SU-DHL-6 (cell line): Measurements from ENCODE around the gene ZBTB3.
"Not testable (repeated sequence)": the region's sequence is repeated elsewhere in the genome, so short reads cannot be mapped to it uniquely, and the experiment has no call there.

Source experiments
- H2AFZ ChIP-seq: fragments of 200-600 bp; sonication (generic); 2 replicates; pipeline ENCODE4 v1.6.1; 2014; ENCODE audit warnings: low read depth, mild to moderate bottlenecking, moderate library complexity, mixed read lengths, antibody characterized with exemption, low read length; ENCODE audit not compliant: severe bottlenecking
- H3F3A ChIP-seq: fragments of 200-600 bp; shearing (Covaris generic); 2 replicates; pipeline ENCODE4 v1.6.0; 2016; ENCODE audit warnings: antibody characterized with exemption, mild to moderate bottlenecking; ENCODE audit not compliant: insufficient read depth
- H3K27ac ChIP-seq: fragments of 200-600 bp; sonication (generic); 2 replicates; pipeline ENCODE4 v1.5.1; 2016; ENCODE audit warnings: low read depth, mild to moderate bottlenecking, low read length, moderate library complexity, mixed read lengths
- H3K27me3 ChIP-seq: fragments of 200-600 bp; sonication (generic), shearing (Covaris generic); 2 replicates; pipeline ENCODE4 v1.6.0; 2014; ENCODE audit warnings: mild to moderate bottlenecking, low read length
- H3K36me3 ChIP-seq: fragments of 200-600 bp; sonication (generic); 2 replicates; pipeline ENCODE4 v1.6.1; 2014; ENCODE audit warnings: mild to moderate bottlenecking, low read length, mixed read lengths
- H3K4me2 ChIP-seq: fragments of 300-600, 200-600 bp; shearing (Covaris generic), sonication (generic); 2 replicates; pipeline ENCODE4 v1.6.0; 2014; ENCODE audit warnings: low read length, low read depth, mild to moderate bottlenecking; ENCODE audit not compliant: poor library complexity, severe bottlenecking
- H3K4me3 ChIP-seq: fragments of 200-600 bp; sonication (generic); 2 replicates; pipeline ENCODE4 v1.5.1; 2014; ENCODE audit warnings: antibody characterized with exemption, low read length, mild to moderate bottlenecking, mixed read lengths; ENCODE audit not compliant: insufficient read depth, poor library complexity, severe bottlenecking
- H3K79me2 ChIP-seq: fragments of 200-600 bp; sonication (generic); 2 replicates; pipeline ENCODE4 v1.6.1; 2014; ENCODE audit warnings: mild to moderate bottlenecking, low read length, moderate library complexity; ENCODE audit not compliant: insufficient read depth
- H3K9ac ChIP-seq: fragments of 200-600 bp; sonication (generic); 2 replicates; pipeline ENCODE4 v1.7.0; 2014; ENCODE audit warnings: mild to moderate bottlenecking, low read length
- H3K9me2 ChIP-seq: fragments of 200-600 bp; sonication (generic); replicated peaks from 2 replicates; pipeline ENCODE4 v1.6.1; 2014; ENCODE audit warnings: low read length; ENCODE audit not compliant: insufficient read depth
- H3K9me3 ChIP-seq: fragments of 200-600 bp; sonication (generic); 2 replicates; pipeline ENCODE4 v1.6.1; 2014; ENCODE audit warnings: low read length, mixed read lengths; ENCODE audit not compliant: insufficient read depth
- H4K20me1 ChIP-seq: fragments of 200-600 bp; sonication (generic); 2 replicates; pipeline ENCODE4 v1.6.1; 2014; ENCODE audit warnings: low read depth, mild to moderate bottlenecking, antibody characterized with exemption, low read length, moderate library complexity, mixed read lengths
- CTCF ChIP-seq: fragments of 200-600 bp; sonication (generic); IDR thresholded peaks from one replicate; pipeline ENCODE4 v1.5.1; 2017; ENCODE audit warnings: antibody characterized with exemption, mild to moderate bottlenecking, low read length, moderate library complexity; ENCODE audit not compliant: insufficient read depth, poor library complexity, severe bottlenecking
- EZH2phosphoT487 ChIP-seq: fragments of 200-600 bp; sonication (generic), shearing (Covaris generic); conservative IDR thresholded peaks from 2 replicates; pipeline ENCODE4 v1.6.1; 2018; ENCODE audit warnings: mild to moderate bottlenecking, antibody characterized with exemption, low read length, moderate library complexity, mixed read lengths

ZBTB3 gene

GRCh38 chr11:62752177-62752785, 1.7 kb downstream of the ZBTB3 start:
- H3K9me3 ChIP-seq = no peaks in the 10 kb centered on the region
- no peaks in the 10 kb centered on the region for H3K27me3 ChIP-seq
- H3K4me2 ChIP-seq = no peak overlapping the region
- no peaks in the 10 kb centered on the region for H3K9me2 ChIP-seq
- H3K27ac ChIP-seq = no peak overlapping the region
- no peak overlapping the region for H3K9ac ChIP-seq
- no peak for TF ChIP-seq CTCF
- no peak for TF ChIP-seq EZH2phosphoT487
- H3K36me3 ChIP-seq = no peaks in the 10 kb centered on the region
- H3K4me3 ChIP-seq = no peak overlapping the region
- H3F3A ChIP-seq = peaks cover 16% of the 10 kb centered on the region
- no peaks in the 10 kb centered on the region for H4K20me1 ChIP-seq
- H3K79me2 ChIP-seq = peaks cover 17% of the 10 kb centered on the region
- H2AFZ ChIP-seq = no peak overlapping the region

- H3K36me3 ChIP-seq, H3K27me3 ChIP-seq, H3K4me3 ChIP-seq, H3K9ac ChIP-seq, H3K9me2 ChIP-seq, H3K9me3 ChIP-seq, H3K27ac ChIP-seq, H4K20me1 ChIP-seq, H2AFZ ChIP-seq, H3K4me2 ChIP-seq: not testable (repeated sequence)
- peaks cover 11% of the 10 kb centered on the region for H3F3A ChIP-seq
- peaks cover 17% of the 10 kb centered on the region for H3K79me2 ChIP-seq
These were observed 4.0 kb downstream of the ZBTB3 start for GRCh38 chr11:62749931-62750330.

GRCh38 chr11:62747475-62748160, 6.3 kb downstream of the ZBTB3 start:
- no peak overlapping the region for H3K9ac ChIP-seq
- no peak for TF ChIP-seq CTCF
- no peak for TF ChIP-seq EZH2phosphoT487
- H3K27ac ChIP-seq = no peak overlapping the region
- no peaks in the 10 kb centered on the region for H3K36me3 ChIP-seq
- H3F3A ChIP-seq = peaks cover 11% of the 10 kb centered on the region
- no peak overlapping the region for H2AFZ ChIP-seq
- H3K9me3 ChIP-seq = no peaks in the 10 kb centered on the region
- peaks cover 9% of the 10 kb centered on the region for H3K79me2 ChIP-seq
- H3K4me2 ChIP-seq = no peak overlapping the region
- H3K4me3 ChIP-seq = no peak overlapping the region
- H4K20me1 ChIP-seq = no peaks in the 10 kb centered on the region
- no peaks in the 10 kb centered on the region for H3K27me3 ChIP-seq
- H3K9me2 ChIP-seq = no peaks in the 10 kb centered on the region

- Histone ChIP-seq H3K27me3 (no peaks in the 10 kb centered on the region), H3K79me2 (0 out of 2 replicates have a peak, but pooled peaks cover 5% of the 10 kb centered on the region), H3F3A (peaks cover 3% of the 10 kb centered on the region; the same call in 1 of the 2 replicates), H3K27ac (no peak overlapping the region), H2AFZ (no peak overlapping the region), H3K4me2 (no peak overlapping the region), H3K4me3 (no peak overlapping the region), H3K9ac (no peak overlapping the region), H3K9me2 (no peaks in the 10 kb centered on the region), H4K20me1 (no peaks in the 10 kb centered on the region), H3K9me3 (no peaks in the 10 kb centered on the region), H3K36me3 (peaks cover 16% of the 10 kb centered on the region)
- no peak for TF ChIP-seq CTCF
- TF ChIP-seq EZH2phosphoT487 = no peak
These were observed 16.8 kb downstream of the ZBTB3 start for GRCh38 chr11:62737196-62737595.
